Esophagus muscularis mucosa (tissue), 4 donors: ENCODE results near the gene RET. TPM values are rescaled to one million over a fixed set of nuclear protein-coding genes. Genes with fewer than 3 reads are reported as not detected.

Experiments
- DNase-seq: peaks from one replicate; pipeline ENCODE4 v3.0.0-alpha.2; 2017; ENCODE audit errors: extremely low spot score
- H3K27ac ChIP-seq, 4 donors: fragments of 200-600 bp; sonication (generic); replicated peaks in 1 of 4; 1 replicate in 3 of 4; 2 replicates in 1 of 4; pipeline ENCODE4 v1.5.1; 2016 to 2019; ENCODE audit warnings: mild to moderate bottlenecking in 1 of 4
- H3K27me3 ChIP-seq, 4 donors: fragments of 200-600 bp; sonication (generic); one replicate each; pipeline versions ENCODE4 v1.5.1 to v1.6.0; 2016 to 2019
- H3K36me3 ChIP-seq, 4 donors: fragments of 200-600 bp; sonication (generic); one replicate each; pipeline ENCODE4 v1.5.1; 2016 to 2019
- H3K4me1 ChIP-seq, 4 donors: fragments of 200-600 bp; sonication (generic); one replicate each; pipeline ENCODE4 v1.5.1; 2016 to 2019
- H3K4me3 ChIP-seq, 4 donors: fragments of 200-600 bp; sonication (generic); 1 replicate in 2 of 4; 2 replicates in 2 of 4; pipeline ENCODE4 v1.5.1; 2016 to 2019; ENCODE audit warnings: mild to moderate bottlenecking in 4 of 4, moderate library complexity in 1 of 4
- H3K9me3 ChIP-seq, 4 donors: fragments of 200-600 bp; sonication (generic); 1 replicate in 3 of 4; 2 replicates in 1 of 4; pipeline ENCODE4 v1.5.1; 2016 to 2019
- EP300 ChIP-seq: sonication (generic); formaldehyde crosslinking; IDR thresholded peaks from one replicate; pipeline ENCODE4 v1.6.1; 2017; ENCODE audit warnings: antibody characterized with exemption
- POLR2A ChIP-seq: fragments of 450-650 bp; IDR thresholded peaks from one replicate; pipeline ENCODE4 v1.6.1; 2017; ENCODE audit warnings: antibody characterized with exemption, moderate library complexity, mild to moderate bottlenecking, low read depth
- POLR2AphosphoS5 ChIP-seq, 2 donors: sonication (generic); formaldehyde crosslinking; IDR thresholded peaks; one replicate each; pipeline ENCODE4 v1.6.1; 2017; ENCODE audit warnings: antibody characterized with exemption in 2 of 2
- WGBS: methylation state at CpG from one replicate; pipeline ENCODE4 v1.1.5; 2018; 5-methylcytosine and 5-hydroxymethylcytosine counted together
- intact Hi-C: fragments of 100-400 bp; cut with DNase I; formaldehyde crosslinking; loops from one replicate; pipeline ENCODE4 v1.15.1; 2023
- total RNA-seq, 4 donors: library from RNA; depleted of rRNA; stranded (reverse); fragments of >200 nt; gene quantifications; one replicate each; pipeline versions ENCODE4 v1.1.0 to v1.2.1, GENCODE V29; 2016
- TF ChIP-seq, protein P1 (sequence below), 3 experiments: fragments of 200-600 bp in 2 of 3; fragments of 450-650 bp in 1 of 3; sonication (generic) in 2 of 3; IDR thresholded peaks; one replicate each; pipeline ENCODE4 v1.5.1; 2017 to 2019; ENCODE audit warnings: antibody characterized with exemption in 3 of 3, mild to moderate bottlenecking in 2 of 3, moderate library complexity in 1 of 3

The RET gene
- total RNA-seq, 4 donors from 2014 or later = 1.7 to 4.0 (median 3.0) TPM

DNA sequence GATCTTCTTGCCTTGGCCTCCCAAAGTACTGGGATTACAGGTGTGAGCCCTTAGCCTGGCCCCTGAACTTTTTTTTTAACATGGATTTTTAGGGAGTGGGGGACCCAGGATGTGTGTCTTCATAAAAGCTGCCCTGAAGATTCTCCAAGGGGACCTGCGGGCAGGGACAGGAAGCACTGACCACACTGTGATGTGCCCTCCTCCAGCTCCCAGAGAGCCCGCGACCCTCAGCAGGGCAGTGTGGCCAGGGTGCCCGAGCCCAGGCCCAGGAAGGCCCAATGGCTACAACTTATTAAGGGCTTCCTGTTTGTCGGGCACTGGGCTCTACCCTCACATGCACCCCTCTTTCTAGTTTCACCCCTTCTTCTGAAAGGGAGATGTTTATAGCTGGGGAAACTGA is 2.5 kb upstream of the RET start:
- Histone ChIP-seq H3K27me3 (peaks cover 0 to 93% (median 9%) of the 10 kb centered on the region in 4 donors), H3K4me3 (no peak overlapping the region), H3K9me3 (no peaks in the 10 kb centered on the region), H3K4me1 (peaks cover 0 to 27% (median 20%) of the 10 kb centered on the region in 4 donors), H3K27ac (no peak overlapping the region), H3K36me3 (no peaks in the 10 kb centered on the region)
- TF ChIP-seq, protein P1, sequence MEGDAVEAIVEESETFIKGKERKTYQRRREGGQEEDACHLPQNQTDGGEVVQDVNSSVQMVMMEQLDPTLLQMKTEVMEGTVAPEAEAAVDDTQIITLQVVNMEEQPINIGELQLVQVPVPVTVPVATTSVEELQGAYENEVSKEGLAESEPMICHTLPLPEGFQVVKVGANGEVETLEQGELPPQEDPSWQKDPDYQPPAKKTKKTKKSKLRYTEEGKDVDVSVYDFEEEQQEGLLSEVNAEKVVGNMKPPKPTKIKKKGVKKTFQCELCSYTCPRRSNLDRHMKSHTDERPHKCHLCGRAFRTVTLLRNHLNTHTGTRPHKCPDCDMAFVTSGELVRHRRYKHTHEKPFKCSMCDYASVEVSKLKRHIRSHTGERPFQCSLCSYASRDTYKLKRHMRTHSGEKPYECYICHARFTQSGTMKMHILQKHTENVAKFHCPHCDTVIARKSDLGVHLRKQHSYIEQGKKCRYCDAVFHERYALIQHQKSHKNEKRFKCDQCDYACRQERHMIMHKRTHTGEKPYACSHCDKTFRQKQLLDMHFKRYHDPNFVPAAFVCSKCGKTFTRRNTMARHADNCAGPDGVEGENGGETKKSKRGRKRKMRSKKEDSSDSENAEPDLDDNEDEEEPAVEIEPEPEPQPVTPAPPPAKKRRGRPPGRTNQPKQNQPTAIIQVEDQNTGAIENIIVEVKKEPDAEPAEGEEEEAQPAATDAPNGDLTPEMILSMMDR (IDR thresholded peaks at IDR 0.05) = no peak
- TF ChIP-seq POLR2AphosphoS5 (IDR thresholded peaks at IDR 0.05) = no peak
- TF ChIP-seq EP300 = no peak
- TF ChIP-seq POLR2A = no peak
- intact Hi-C loops = no loop called here
- no peak for DNase-seq
- 87% methylated on average over 5 of the region's 5 CpGs for WGBS

DNA sequence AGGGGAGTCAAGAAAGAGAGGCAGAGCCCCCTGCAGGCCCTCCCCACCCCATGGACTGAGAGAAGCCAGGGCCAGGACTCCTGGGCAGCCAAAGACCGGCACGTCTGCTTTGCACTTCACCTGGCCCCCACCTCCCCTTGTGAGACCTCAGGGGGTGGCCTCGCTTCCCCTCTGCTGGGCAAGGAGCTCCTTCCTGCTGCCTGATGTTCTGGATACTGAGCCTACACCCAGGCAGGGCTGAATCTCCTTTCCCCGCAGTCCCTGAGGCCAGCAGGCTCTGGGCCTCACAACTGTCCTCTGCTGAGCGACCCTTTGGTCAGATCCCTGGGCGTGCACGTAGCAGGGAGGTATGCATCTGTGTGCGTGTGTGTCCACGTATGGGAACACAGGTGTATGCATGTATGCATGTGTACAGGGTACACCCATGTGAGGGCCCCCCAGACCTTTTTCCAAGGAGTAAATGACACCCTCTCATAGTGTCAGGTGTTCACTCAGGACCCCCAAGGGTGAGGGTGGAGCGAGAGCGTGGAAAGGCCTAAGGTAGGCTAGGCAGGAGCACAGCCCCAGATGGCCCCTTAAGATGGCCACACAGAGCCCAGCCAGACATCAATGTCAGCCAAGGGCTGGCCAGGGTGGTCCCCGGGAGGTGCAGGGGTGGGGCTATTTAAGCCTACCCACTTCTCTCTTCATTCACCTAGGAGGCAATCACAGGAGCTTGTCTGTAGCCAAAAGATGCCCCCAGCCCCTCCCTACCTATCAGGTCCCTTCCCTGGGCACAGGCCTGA is 1.9 kb upstream of the RET start:
- no peak for DNase-seq
- no peak overlapping the region for H3K4me3 ChIP-seq
- H3K27ac ChIP-seq = no peak overlapping the region
- TF ChIP-seq POLR2A = no peak
- TF ChIP-seq POLR2AphosphoS5 (IDR thresholded peaks at IDR 0.05) = no peak
- TF ChIP-seq EP300 = no peak
- TF ChIP-seq, protein P1 (IDR thresholded peaks at IDR 0.05) = no peak
- WGBS = 88% methylated on average over 8 of the region's 12 CpGs
- H3K4me1 ChIP-seq = peaks cover 0 to 27% (median 20%) of the 10 kb centered on the region in 4 donors
- peaks cover 0 to 94% (median 9%) of the 10 kb centered on the region in 4 donors for H3K27me3 ChIP-seq
- intact Hi-C loops = no loop called here
- no peaks in the 10 kb centered on the region for H3K9me3 ChIP-seq
- H3K36me3 ChIP-seq = no peaks in the 10 kb centered on the region

DNA sequence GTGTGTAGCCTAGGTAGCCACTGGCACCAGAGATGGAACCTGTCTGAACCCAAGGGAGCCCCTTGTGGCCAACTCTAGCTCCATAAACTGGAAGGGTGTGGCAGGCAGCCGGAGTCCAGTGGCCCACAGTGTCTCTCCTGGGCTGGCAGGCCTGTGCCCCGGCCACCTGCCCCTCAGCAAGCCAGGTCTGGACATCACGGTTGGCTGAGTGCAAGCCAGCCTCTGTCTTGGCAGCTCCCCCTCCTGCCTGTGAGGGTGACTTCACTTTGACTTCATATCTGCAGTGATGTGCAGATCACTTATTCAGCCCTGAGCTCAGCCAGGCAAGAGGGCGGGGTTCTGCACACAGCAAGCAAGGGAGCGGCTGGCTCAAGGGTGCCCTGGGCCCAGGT is 1.3 kb upstream of the RET start:
- no CpG with 5 or more reads among the region's 5 CpGs for WGBS
- TF ChIP-seq POLR2A (no peak), POLR2AphosphoS5 (IDR thresholded peaks at IDR 0.05) (no peak), EP300 (no peak)
- TF ChIP-seq, protein P1 (IDR thresholded peaks at IDR 0.05) = no peak
- Histone ChIP-seq H3K27ac (no peak overlapping the region), H3K4me1 (peaks cover 0 to 27% (median 20%) of the 10 kb centered on the region in 4 donors), H3K4me3 (no peak overlapping the region), H3K27me3 (peaks cover 0 to 94% (median 9%) of the 10 kb centered on the region in 4 donors), H3K36me3 (no peaks in the 10 kb centered on the region), H3K9me3 (no peaks in the 10 kb centered on the region)
- DNase-seq = no peak
- intact Hi-C loops = no loop called here

DNA sequence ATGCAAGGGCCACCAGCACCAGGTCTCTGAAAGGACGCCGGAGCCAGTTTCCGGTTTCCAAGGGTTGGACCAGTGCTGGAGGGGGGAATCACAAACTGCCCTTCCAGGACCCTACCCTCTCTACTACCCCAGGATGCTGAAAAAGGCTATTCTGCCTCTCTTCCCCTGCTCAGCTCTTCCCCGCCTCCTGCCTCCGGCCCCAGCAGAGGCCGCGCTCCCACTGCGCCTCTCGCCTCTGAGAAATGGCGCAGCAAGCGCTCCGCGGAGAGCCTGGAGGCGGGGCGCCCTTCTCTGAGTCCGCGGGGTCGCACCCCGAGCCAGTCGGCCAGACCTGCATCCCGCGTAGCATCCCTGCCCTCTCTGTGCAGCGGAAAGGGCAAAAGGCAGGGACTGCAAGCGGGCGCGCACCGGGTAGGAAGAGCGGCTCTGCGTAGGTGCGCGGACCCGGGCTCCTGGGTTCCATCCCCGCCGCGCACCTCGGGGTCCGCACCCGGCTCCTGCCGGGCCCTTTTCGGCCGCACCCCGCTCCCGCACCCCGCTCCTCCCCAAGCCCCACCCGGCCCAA is 476 bp upstream of the RET start:
- peaks cover 0 to 27% (median 20%) of the 10 kb centered on the region in 4 donors for H3K4me1 ChIP-seq
- 3% methylated on average over 33 of the region's 45 CpGs for WGBS
- H3K27ac ChIP-seq = no peak overlapping the region
- H3K27me3 ChIP-seq = peaks cover 0 to 94% (median 9%) of the 10 kb centered on the region in 4 donors
- no peaks in the 10 kb centered on the region for H3K36me3 ChIP-seq
- peak overlapping the region; percentile 47 to 55 (median 52) for H3K4me3 ChIP-seq
- TF ChIP-seq, protein P1 (IDR thresholded peaks at IDR 0.05) = no peak
- TF ChIP-seq EP300 (no peak), POLR2A (no peak), POLR2AphosphoS5 (IDR thresholded peaks at IDR 0.05) (no peak)
- no peaks in the 10 kb centered on the region for H3K9me3 ChIP-seq
- intact Hi-C loops = no loop called here
- no peak for DNase-seq
